ENCODE data around the gene OR7G2. TPM values are rescaled to one million over a fixed set of nuclear protein-coding genes. Genes with fewer than 3 reads are reported as not detected.
"Not testable (repeated sequence)": the region's sequence is repeated elsewhere in the genome, so short reads cannot be mapped to it uniquely, and the experiment has no call there.

OR7G2 gene
- total RNA-seq, 1 experiment from 2014 or later: not detected

DNA sequence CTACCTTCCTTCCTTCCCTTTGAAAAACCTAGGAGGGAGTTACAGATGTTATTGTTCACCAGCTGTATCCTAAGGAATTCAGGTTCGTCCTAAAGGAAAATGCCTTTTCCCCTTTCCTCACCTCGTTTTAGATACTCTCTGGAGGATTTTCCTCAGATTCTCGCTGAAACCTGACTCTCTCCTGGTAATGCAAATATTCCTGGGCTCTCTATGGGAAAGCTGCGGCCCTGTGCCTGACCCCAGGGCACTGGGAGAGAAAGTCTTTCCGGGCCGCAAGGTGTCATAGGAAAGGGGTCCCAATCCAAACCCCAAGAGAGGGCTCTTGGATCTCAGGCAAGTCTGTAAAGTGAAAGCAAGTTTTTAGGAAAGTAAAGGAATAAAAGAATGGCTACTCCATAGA, 33.5 kb downstream of the OR7G2 start:
- DNase-seq (ENCODE audit: low spot score): no peak

DNA sequence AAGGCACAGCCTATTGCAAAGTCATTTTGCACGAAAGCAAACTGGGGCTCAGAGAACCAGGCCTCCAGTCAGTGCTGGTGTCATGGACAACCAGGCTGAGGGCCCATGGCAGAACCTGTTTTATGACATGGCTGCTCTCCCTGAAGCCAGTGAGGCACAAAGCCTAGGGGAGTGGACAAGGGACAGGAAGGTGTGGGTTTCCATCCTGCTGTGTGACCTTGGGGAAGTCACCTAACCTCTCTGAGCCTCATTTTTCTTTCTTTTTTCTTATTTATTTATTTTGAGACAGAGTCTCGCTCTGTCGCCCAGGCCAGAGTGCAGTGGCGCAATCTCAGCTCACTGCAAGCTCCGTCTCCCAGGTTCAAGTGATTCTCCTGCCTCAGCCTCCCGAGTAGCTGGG, 35.6 kb downstream of the OR7G2 start:
- DNase-seq (ENCODE audit: low spot score): not testable (repeated sequence)

DNA sequence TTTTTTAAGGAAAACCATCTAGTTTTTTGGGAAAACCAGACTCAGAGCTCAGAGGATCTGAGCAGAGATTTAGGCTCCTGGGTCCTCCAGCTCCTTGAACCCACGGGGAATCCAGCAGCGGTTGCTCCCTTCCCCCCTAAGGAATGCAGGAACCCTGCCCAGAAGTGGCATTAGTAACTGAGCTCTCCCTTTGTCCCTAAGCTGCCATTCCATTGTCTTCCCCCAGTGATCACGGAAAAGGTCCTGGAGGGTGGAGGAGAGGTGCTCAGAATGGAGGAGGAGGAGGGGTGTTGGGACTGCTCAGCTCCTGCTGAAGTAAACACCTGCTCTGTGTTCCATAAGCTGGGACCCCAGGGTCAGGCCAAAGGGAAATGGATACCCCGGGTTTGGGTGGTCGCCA, 37.2 kb downstream of the OR7G2 start:
- DNase-seq (ENCODE audit: low spot score): no peak

DNA sequence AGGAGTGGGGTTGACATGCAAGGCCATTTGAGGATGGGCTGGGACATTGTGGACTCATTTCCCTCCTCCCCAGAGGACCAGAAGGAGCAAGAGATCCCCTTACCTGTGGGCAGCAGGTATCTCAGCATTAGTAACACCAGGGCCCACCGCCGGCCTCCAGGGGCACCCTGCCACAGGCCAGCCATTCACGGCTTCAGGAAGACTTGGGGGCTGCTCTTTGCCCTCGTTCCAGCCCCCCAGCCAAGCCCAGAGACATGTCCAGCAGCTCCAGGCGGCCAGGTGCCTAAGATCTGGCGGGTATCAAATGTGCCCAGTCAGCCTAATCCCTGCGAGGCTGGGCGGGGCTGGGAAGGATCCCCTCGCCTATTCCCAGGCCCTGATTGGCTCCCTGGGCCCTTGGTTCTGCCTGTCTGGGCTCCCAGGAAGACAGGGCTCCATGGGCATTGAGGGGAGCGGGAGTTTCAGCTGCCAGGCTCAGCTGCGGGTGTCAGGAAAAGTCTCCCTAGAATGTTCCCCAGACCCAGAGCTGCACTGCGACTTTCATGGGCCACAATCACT, 41.7 kb downstream of the OR7G2 start:
- DNase-seq (ENCODE audit: low spot score): no peak

- DNase-seq (ENCODE audit: low spot score): peak; percentile 34
These were observed 45.4 kb downstream of the OR7G2 start for GRCh38 chr19:9061879-9062278.

DNA sequence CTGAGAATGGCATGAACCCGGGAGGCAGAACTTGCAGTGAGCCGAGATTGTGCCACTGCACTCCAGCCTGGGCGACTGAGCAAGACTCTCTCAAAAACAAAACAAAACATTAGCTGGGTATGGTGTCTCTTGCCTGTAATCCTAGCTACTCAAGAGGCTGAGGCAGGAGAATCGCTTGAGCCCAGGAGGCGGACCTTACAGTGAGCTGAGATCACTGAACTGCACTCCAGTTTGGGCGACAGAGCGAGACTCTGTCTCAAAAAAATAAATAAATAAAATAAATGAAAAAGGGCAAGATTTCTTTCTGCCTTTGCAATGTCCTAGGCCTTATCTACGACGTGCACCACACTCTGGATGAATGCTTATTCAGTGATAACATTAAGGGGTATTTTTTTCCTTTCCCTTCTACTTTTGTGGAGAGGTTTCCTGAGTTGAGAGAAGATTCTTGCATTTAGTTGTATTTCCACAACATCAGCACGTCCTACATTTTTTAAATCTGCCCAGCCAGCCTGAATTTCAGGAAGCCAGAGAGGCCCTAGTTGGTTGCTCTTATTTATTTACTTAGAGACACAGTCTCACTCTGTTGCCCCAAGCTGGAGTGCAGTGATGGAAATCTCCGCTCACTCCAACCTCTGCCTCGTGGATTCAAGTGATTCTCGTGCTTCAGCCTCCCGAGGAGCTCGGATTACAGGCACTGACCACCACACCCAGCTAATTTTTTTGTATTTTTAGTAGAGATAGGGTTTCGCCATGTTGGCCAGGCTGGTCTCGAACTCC, 46.5 kb downstream of the OR7G2 start:
- peak; percentile 39 for DNase-seq (ENCODE audit: low spot score)

- DNase-seq (ENCODE audit: low spot score): no peak
These were observed 48.2 kb downstream of the OR7G2 start for GRCh38 chr19:9058905-9059667.

GRCh38 chr19:9057505-9058258, 49.6 kb downstream of the OR7G2 start:
- DNase-seq (ENCODE audit: low spot score): no peak

GRCh38 chr19:9056131-9056530, 51.1 kb downstream of the OR7G2 start:
- not testable (repeated sequence) for DNase-seq (ENCODE audit: low spot score)

DNA sequence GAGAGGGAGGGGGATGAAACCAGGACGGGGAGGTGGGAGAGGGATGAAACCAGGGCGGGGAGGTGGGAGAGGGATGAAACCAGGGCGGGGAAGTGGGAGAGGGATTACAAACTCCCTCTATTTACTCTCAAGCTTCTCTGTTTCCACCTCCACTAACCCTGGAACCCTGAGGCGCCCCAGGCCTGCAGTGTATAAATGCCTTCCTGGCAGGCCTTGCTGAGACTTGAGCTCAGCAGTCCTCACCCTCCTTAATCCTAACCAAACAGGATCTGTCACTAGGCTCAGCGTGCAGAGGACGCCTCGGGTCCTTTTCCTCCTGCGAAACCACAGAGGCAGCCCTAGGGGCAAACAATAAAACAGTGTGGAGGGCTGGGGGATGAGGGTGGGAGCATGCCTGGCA, 52.5 kb downstream of the OR7G2 start:
- DNase-seq (ENCODE audit: low spot score): peak; percentile 25

GRCh38 chr19:9054207-9054606, 53.1 kb downstream of the OR7G2 start:
- DNase-seq (ENCODE audit: low spot score): no peak

GRCh38 chr19:9053674-9054073, 53.6 kb downstream of the OR7G2 start:
- not testable (repeated sequence) for DNase-seq (ENCODE audit: low spot score)

DNA sequence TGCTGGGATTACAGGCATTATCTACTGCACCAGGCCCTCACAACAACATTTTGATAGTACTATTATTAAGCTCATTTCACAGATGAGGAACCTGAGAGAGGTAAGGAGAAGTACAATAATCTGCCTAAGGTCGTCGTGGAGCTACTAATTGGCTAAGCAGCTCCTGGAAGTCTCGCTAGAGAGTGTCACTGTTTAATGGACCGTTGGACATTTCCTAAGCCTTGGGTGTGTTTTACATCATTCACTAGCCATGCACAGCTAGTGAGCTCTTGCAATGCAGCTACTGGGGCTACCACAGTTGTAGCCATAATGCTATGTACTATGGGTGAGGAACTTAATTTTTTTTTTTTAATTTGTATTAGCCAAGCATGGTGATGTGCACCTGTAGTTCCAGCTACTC, 54.4 kb downstream of the OR7G2 start:
- no peak for DNase-seq (ENCODE audit: low spot score)

Other genes starting within 250 kb of the OR7G2 start
- not detected in 2 replicates for gene MUC16, start 97.1 kb downstream of the OR7G2 start, total RNA-seq (2014; rRNA removed; shearing (Covaris generic))
- not detected in 2 replicates for gene OR1M1, start 20.4 kb downstream of the OR7G2 start, total RNA-seq (2014; rRNA removed; shearing (Covaris generic))
- not detected in 2 replicates for gene OR7G1, start 8.3 kb upstream of the OR7G2 start, total RNA-seq (2014; rRNA removed; shearing (Covaris generic))
- not detected in 2 replicates for gene OR7G3, start 19.5 kb upstream of the OR7G2 start, total RNA-seq (2014; rRNA removed; shearing (Covaris generic))
- gene ZNF317, start 32.9 kb upstream of the OR7G2 start, total RNA-seq (2014; rRNA removed; shearing (Covaris generic)): 14.1 and 24.3 TPM in 2 replicates
- not detected in 2 replicates for gene OR7D2, start 71.5 kb upstream of the OR7G2 start, total RNA-seq (2014; rRNA removed; shearing (Covaris generic))
- not detected in 2 replicates for gene OR7D4, start 112.1 kb upstream of the OR7G2 start, total RNA-seq (2014; rRNA removed; shearing (Covaris generic))
- gene OR7E24, start 143.5 kb upstream of the OR7G2 start, total RNA-seq (2014; rRNA removed; shearing (Covaris generic)): not detected in 2 replicates
- gene ZNF699, start 202.4 kb upstream of the OR7G2 start, total RNA-seq (2014; rRNA removed; shearing (Covaris generic)): 8.9 and 21.8 TPM in 2 replicates
- 6.8 and 15.9 TPM in 2 replicates for gene ZNF559, start 216.7 kb upstream of the OR7G2 start, total RNA-seq (2014; rRNA removed; shearing (Covaris generic))